ENCODE results near the gene SCART1.
"Not testable (repeated sequence)": the region's sequence is repeated elsewhere in the genome, so short reads cannot be mapped to it uniquely, and the experiment has no call there.

The SCART1 gene

DNA sequence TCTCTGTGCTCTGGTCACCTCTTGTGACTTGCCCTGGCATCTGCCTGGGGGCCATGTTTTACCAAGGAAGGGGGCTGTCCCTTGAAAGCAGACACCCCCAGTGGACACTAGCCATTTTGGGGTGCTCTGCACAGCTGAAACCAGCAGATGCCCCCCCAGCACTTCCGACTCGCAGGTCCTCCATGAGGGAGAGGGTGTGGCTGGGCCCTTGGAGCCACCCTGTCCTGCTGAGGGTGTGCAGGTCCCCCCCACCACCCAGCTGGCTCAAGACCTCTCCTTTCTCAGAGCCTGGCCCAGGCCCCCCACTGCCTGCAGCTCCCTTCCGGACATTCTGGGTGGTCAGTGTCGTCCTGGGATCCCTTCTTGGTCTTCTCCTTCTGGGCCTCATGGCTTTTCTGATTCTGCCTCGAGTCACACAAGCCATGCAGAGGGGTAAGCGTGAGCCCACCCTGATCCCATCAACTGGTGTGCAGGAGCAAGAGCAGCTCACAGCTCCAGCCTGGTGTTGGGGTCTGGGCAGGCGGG is 12.3 kb downstream of the SCART1 start:
- Histone ChIP-seq H3K27ac (ENCODE audit: low read depth, low read length, severe bottlenecking) (no peak overlapping the region), H3K4me3 (ENCODE audit: extremely low read depth, insufficient read depth, low read length, poor library complexity, severe bottlenecking) (no peak overlapping the region), H3K36me3 (ENCODE audit: control insufficient read depth, insufficient read depth, low read length) (no peaks in the 10 kb centered on the region), H3K4me1 (ENCODE audit: control insufficient read depth, insufficient read depth, low read length, poor library complexity, severe bottlenecking) (no peaks in the 10 kb centered on the region), H3K9me3 (ENCODE audit: control insufficient read depth, low read length) (peaks cover 51% of the 10 kb centered on the region)
- WGBS, 2 experiments (ENCODE audit: insufficient coverage in 2 of 2) = 64 to 73% methylated on average over 6 of the region's 7 CpGs

GRCh38 chr10:133466683-133467275 is 13.0 kb downstream of the SCART1 start:
- no peak overlapping the region for H3K27ac ChIP-seq (ENCODE audit: low read depth, low read length, severe bottlenecking)
- peaks cover 56% of the 10 kb centered on the region for H3K9me3 ChIP-seq (ENCODE audit: control insufficient read depth, low read length)
- 75 to 79% methylated on average over 7 of the region's 7 CpGs for WGBS, 2 experiments (ENCODE audit: insufficient coverage in 2 of 2)
- H3K36me3 ChIP-seq (ENCODE audit: control insufficient read depth, insufficient read depth, low read length) = no peaks in the 10 kb centered on the region
- no peaks in the 10 kb centered on the region for H3K4me1 ChIP-seq (ENCODE audit: control insufficient read depth, insufficient read depth, low read length, poor library complexity, severe bottlenecking)
- H3K4me3 ChIP-seq (ENCODE audit: extremely low read depth, insufficient read depth, low read length, poor library complexity, severe bottlenecking) = no peak overlapping the region

DNA sequence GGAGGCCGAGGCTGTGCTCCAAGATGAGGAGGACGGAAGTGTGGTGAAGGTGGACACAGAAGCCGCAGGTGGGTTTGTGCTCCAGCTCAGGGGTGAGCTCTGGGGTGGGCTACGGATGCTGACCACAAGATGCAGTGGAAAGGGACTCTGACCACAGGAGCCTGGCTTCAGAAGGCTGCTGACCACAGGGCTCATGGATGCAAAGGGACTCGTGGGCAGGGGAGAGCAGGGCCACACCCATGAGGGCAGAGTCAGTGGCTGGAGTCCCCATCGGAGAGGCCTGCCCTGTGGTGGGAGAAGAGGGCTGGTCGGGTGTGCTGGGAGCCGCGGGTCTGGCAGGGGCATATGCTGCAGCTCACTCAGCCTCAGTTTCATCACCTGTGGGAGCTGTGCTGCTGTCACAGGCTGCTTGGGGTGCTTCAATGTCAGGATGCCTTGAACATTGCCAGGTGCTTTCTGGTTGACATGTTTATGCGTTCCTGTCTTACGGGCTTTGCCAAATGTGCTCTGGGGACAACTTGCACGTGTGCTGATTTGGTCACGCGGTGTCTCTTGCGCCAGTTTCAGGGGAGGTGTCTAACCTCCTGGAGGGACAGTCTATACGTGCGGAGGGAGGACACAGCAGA is 13.7 kb downstream of the SCART1 start:
- Histone ChIP-seq H3K27ac (ENCODE audit: low read depth, low read length, severe bottlenecking) (no peak overlapping the region), H3K36me3 (ENCODE audit: control insufficient read depth, insufficient read depth, low read length) (no peaks in the 10 kb centered on the region), H3K9me3 (ENCODE audit: control insufficient read depth, low read length) (peaks cover 54% of the 10 kb centered on the region), H3K4me1 (ENCODE audit: control insufficient read depth, insufficient read depth, low read length, poor library complexity, severe bottlenecking) (no peaks in the 10 kb centered on the region), H3K4me3 (ENCODE audit: extremely low read depth, insufficient read depth, low read length, poor library complexity, severe bottlenecking) (no peak overlapping the region)
- WGBS, 2 experiments (ENCODE audit: insufficient coverage in 2 of 2) = 74 to 86% methylated on average over 13 to 15 of the region's 17 CpGs

DNA sequence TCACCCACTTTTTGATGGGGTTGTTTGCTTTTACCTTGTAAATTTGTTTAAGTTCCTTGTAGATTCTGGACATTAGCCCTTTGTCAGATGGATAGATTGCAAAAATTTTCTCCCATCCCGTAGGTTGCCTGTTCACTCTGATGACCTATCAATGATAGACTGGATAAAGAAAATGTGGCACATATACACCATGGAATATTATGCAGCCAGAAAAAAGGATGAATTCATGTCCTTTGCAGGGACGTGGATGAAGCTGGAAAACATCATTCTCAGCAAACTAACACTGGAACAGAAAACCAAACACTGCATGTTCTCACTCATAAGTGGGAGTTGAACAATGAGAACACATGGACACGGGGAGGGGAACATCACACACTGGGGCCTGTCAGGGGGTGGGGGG is 15.5 kb downstream of the SCART1 start:
- not testable (repeated sequence) for H3K27ac ChIP-seq (ENCODE audit: low read depth, low read length, severe bottlenecking); H3K4me1 ChIP-seq (ENCODE audit: control insufficient read depth, insufficient read depth, low read length, poor library complexity, severe bottlenecking); H3K36me3 ChIP-seq (ENCODE audit: control insufficient read depth, insufficient read depth, low read length); H3K4me3 ChIP-seq (ENCODE audit: extremely low read depth, insufficient read depth, low read length, poor library complexity, severe bottlenecking)
- WGBS, 2 experiments (ENCODE audit: insufficient coverage in 2 of 2) = 57% methylated on average over 1 of the region's 3 CpGs; no CpG with 5 or more reads in 1 of the 2 experiments
- peaks cover 49% of the 10 kb centered on the region for H3K9me3 ChIP-seq (ENCODE audit: control insufficient read depth, low read length)

DNA sequence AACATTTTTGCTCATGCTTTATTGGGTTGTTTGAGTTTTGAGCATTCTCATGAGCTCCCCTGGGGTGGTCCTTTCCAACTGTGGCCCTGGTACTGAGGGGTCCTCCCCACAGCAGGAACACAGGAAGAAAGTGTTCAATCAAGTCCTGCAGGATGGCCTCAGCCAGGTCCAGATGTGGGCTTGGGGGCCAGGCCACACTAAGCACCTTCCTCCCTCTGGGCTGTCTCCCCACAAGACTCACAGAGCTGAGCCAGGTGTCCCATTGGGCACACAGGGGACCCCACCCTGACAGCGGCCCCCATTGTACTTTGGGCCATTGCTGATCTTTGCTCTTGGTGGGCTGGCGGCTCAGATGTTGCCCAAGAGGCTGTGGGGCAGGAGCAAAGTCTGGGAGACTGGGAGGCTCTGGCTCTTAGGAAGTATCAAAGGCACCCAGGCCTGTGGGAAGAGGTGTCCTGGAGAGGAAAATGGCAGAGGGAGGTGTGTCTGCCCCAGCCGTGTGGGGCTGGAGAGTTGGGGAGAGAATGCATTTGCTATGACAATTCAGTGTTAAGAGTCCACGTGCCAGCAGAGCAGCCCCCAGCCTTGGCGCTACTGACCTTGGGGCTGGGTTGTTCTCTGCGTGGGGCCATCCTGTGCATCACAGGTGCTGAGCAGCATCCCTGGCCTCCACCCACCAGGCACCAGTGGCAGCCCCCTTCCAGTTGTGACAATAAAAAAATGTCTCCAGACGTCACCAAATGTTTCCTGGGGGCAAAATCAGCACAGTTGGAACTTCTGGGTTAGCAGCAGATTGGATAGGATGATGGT is 17.8 kb downstream of the SCART1 start:
- no peak overlapping the region for H3K27ac ChIP-seq (ENCODE audit: low read depth, low read length, severe bottlenecking)
- peaks cover 57% of the 10 kb centered on the region for H3K9me3 ChIP-seq (ENCODE audit: control insufficient read depth, low read length)
- no peaks in the 10 kb centered on the region for H3K4me1 ChIP-seq (ENCODE audit: control insufficient read depth, insufficient read depth, low read length, poor library complexity, severe bottlenecking)
- no peak overlapping the region for H3K4me3 ChIP-seq (ENCODE audit: extremely low read depth, insufficient read depth, low read length, poor library complexity, severe bottlenecking)
- 58 to 62% methylated on average over 5 to 6 of the region's 7 CpGs for WGBS, 2 experiments (ENCODE audit: insufficient coverage in 2 of 2)
- H3K36me3 ChIP-seq (ENCODE audit: control insufficient read depth, insufficient read depth, low read length) = no peaks in the 10 kb centered on the region

- Histone ChIP-seq H3K4me3 (ENCODE audit: extremely low read depth, insufficient read depth, low read length, poor library complexity, severe bottlenecking) (no peak overlapping the region), H3K27ac (ENCODE audit: low read depth, low read length, severe bottlenecking) (no peak overlapping the region), H3K36me3 (ENCODE audit: control insufficient read depth, insufficient read depth, low read length) (no peaks in the 10 kb centered on the region), H3K9me3 (ENCODE audit: control insufficient read depth, low read length) (peaks cover 48% of the 10 kb centered on the region), H3K4me1 (ENCODE audit: control insufficient read depth, insufficient read depth, low read length, poor library complexity, severe bottlenecking) (no peaks in the 10 kb centered on the region)
- 24 to 34% methylated on average over 3 to 4 of the region's 4 CpGs for WGBS, 2 experiments (ENCODE audit: insufficient coverage in 2 of 2)
Observed at GRCh38 chr10:133473270-133473669, 19.5 kb downstream of the SCART1 start.

DNA sequence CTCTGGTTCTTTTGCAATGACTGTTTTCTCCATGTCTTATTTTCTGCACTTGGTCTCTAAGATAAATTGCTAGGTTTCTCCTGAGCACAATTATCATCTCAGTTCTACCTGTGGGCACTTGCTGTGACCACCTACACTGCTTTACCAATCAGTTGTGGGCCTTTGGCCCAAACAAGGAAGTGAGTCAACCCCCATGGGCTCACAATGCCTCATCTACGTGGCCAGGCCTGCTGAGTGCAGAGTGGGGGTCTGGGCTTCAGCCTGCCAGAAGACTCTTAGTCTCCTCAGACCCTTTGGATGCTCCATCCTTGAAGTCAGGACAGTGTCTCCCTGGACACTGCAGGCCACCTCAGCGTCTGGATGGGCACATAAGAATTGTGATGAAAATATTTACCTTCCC is 20.3 kb downstream of the SCART1 start:
- H3K27ac ChIP-seq (ENCODE audit: low read depth, low read length, severe bottlenecking) = no peak overlapping the region
- H3K4me1 ChIP-seq (ENCODE audit: control insufficient read depth, insufficient read depth, low read length, poor library complexity, severe bottlenecking) = no peaks in the 10 kb centered on the region
- peaks cover 47% of the 10 kb centered on the region for H3K9me3 ChIP-seq (ENCODE audit: control insufficient read depth, low read length)
- 43 to 50% methylated on average over 1 of the region's 2 CpGs for WGBS, 2 experiments (ENCODE audit: insufficient coverage in 2 of 2)
- no peaks in the 10 kb centered on the region for H3K36me3 ChIP-seq (ENCODE audit: control insufficient read depth, insufficient read depth, low read length)
- no peak overlapping the region for H3K4me3 ChIP-seq (ENCODE audit: extremely low read depth, insufficient read depth, low read length, poor library complexity, severe bottlenecking)

DNA sequence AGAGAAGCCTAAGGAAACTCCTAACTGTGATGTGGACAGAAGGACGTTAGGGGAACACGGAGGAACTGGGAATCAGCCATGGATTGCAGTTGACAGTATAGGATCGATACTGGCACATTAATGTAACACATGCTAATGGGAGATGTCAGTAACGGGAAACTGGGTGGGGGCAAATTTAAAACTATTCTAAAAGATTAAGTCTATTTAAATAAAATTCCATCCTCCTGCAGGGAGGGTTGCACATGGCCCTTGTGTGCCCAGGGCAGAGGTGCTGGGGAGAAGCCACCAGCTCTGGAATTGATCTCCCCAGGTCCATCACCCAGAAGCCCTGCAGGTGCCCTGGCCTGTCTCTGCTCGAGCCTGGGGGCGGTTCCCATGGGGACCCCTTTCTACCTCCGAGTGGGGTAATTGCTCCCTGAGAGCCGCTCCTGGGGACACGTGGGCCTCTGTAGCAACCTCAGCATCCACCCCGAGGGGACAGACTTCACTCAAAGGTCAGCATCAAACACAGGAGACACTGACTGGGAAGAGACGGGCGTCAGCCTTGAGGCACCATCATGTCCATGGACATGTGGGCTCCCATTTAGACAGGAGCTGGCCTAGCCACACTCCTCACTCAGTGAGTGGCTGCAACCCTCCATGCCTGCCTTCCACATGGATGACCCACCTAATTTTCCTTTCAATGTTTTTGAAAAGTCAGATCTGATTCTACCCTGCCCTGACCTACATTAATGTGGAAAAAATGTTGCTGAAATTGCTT is 21.1 kb downstream of the SCART1 start:
- H3K4me1 ChIP-seq (ENCODE audit: control insufficient read depth, insufficient read depth, low read length, poor library complexity, severe bottlenecking) = no peaks in the 10 kb centered on the region
- 59 to 71% methylated on average over 10 to 11 of the region's 12 CpGs for WGBS, 2 experiments (ENCODE audit: insufficient coverage in 2 of 2)
- H3K9me3 ChIP-seq (ENCODE audit: control insufficient read depth, low read length) = peaks cover 47% of the 10 kb centered on the region
- no peak overlapping the region for H3K4me3 ChIP-seq (ENCODE audit: extremely low read depth, insufficient read depth, low read length, poor library complexity, severe bottlenecking)
- H3K27ac ChIP-seq (ENCODE audit: low read depth, low read length, severe bottlenecking) = no peak overlapping the region
- H3K36me3 ChIP-seq (ENCODE audit: control insufficient read depth, insufficient read depth, low read length) = no peaks in the 10 kb centered on the region

- no peaks in the 10 kb centered on the region for H3K4me1 ChIP-seq (ENCODE audit: control insufficient read depth, insufficient read depth, low read length, poor library complexity, severe bottlenecking)
- no peak overlapping the region for H3K4me3 ChIP-seq (ENCODE audit: extremely low read depth, insufficient read depth, low read length, poor library complexity, severe bottlenecking)
- peaks cover 47% of the 10 kb centered on the region for H3K9me3 ChIP-seq (ENCODE audit: control insufficient read depth, low read length)
- 70 to 73% methylated on average over 4 of the region's 5 CpGs for WGBS, 2 experiments (ENCODE audit: insufficient coverage in 2 of 2)
- no peaks in the 10 kb centered on the region for H3K36me3 ChIP-seq (ENCODE audit: control insufficient read depth, insufficient read depth, low read length)
- no peak overlapping the region for H3K27ac ChIP-seq (ENCODE audit: low read depth, low read length, severe bottlenecking)
Observed at GRCh38 chr10:133475425-133475734, 21.6 kb downstream of the SCART1 start.

DNA sequence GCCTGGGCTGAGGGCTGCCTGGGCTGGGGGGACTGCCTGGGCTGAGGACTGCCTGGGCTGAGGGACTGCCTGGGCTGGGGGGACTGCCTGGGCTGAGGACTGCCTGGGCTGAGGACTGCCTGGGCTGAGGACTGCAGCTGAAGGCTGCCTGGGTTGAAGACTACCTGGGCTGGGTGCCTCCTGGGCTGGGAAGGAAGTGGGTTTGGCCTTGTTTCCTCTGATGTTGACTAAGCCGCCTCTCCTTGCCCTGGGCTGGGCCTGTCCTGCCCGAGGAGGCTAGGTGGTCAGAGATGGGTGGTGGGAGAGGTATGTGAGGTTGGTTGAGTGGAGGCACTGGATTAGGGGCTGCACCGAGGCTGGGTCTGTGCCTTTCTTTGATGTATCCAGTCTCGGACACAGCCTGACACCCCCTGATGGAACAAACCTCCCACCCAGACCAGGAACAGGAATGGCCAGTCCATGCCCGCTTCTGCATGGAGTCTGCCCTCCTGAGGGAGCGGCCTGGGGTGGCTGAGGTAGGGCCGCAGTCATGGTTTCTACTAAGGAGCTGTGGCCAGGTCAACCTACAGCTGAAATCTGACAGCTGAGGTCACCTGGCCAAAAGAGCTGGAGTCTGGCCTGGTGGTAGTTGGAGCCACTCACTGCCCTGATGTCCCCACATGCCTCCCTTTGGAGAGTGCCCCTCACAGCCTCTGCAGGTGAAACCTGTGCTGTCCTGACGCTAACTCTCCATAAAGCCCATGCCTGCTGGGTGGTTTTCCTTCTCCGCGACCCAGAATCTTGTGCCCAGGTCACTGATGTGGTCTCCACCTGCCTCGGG is 22.3 kb downstream of the SCART1 start:
- Histone ChIP-seq H3K9me3 (ENCODE audit: control insufficient read depth, low read length) (peaks cover 41% of the 10 kb centered on the region), H3K4me3 (ENCODE audit: extremely low read depth, insufficient read depth, low read length, poor library complexity, severe bottlenecking) (no peak overlapping the region), H3K36me3 (ENCODE audit: control insufficient read depth, insufficient read depth, low read length) (no peaks in the 10 kb centered on the region), H3K4me1 (ENCODE audit: control insufficient read depth, insufficient read depth, low read length, poor library complexity, severe bottlenecking) (no peaks in the 10 kb centered on the region), H3K27ac (ENCODE audit: low read depth, low read length, severe bottlenecking) (no peak overlapping the region)
- WGBS, 2 experiments (ENCODE audit: insufficient coverage in 2 of 2) = 65 to 82% methylated on average over 7 to 9 of the region's 11 CpGs
